HG03442 (cell line): ENCODE data around the gene GPAT2.
"Not testable (repeated sequence)": the region's sequence is repeated elsewhere in the genome, so short reads cannot be mapped to it uniquely, and the experiment has no call there.

ENCODE experiments used
- ATAC-seq: cut with Tn5 transposase; IDR thresholded peaks from one replicate; pipeline ENCODE4 v1.9.1; 2021; ENCODE audit warnings: mild to moderate bottlenecking, moderate library complexity; ENCODE audit not compliant: unreplicated experiment

GPAT2 gene

GRCh38 chr2:96065381-96065930 is 30.7 kb upstream of the GPAT2 start:
- ATAC-seq, result no peak

- not testable (repeated sequence) for ATAC-seq
Measured at GRCh38 chr2:96064760-96065159, 30.0 kb upstream of the GPAT2 start.

- not testable (repeated sequence) for ATAC-seq
Measured at GRCh38 chr2:96064047-96064675, 29.4 kb upstream of the GPAT2 start.

GRCh38 chr2:96063116-96063899 is 28.6 kb upstream of the GPAT2 start:
- ATAC-seq, result not testable (repeated sequence)

- ATAC-seq, result not testable (repeated sequence)
Measured at GRCh38 chr2:96062483-96062882, 27.8 kb upstream of the GPAT2 start.

- not testable (repeated sequence) for ATAC-seq
Measured at GRCh38 chr2:96061901-96062300, 27.2 kb upstream of the GPAT2 start.

- not testable (repeated sequence) for ATAC-seq
Measured at GRCh38 chr2:96061197-96061817, 26.6 kb upstream of the GPAT2 start.

- ATAC-seq, result not testable (repeated sequence)
Measured at GRCh38 chr2:96060325-96060724, 25.6 kb upstream of the GPAT2 start.

GRCh38 chr2:96059443-96059842 is 24.7 kb upstream of the GPAT2 start:
- ATAC-seq, result not testable (repeated sequence)

- not testable (repeated sequence) for ATAC-seq
Measured at GRCh38 chr2:96055830-96056229, 21.1 kb upstream of the GPAT2 start.

GRCh38 chr2:96054537-96054936 is 19.8 kb upstream of the GPAT2 start:
- not testable (repeated sequence) for ATAC-seq

GRCh38 chr2:96053385-96053784 is 18.7 kb upstream of the GPAT2 start:
- not testable (repeated sequence) for ATAC-seq

- not testable (repeated sequence) for ATAC-seq
Measured at GRCh38 chr2:96052632-96053031, 17.9 kb upstream of the GPAT2 start.

GRCh38 chr2:96049917-96050262 is 15.2 kb upstream of the GPAT2 start:
- ATAC-seq, result not testable (repeated sequence)

GRCh38 chr2:96049049-96049916 is 14.6 kb upstream of the GPAT2 start:
- ATAC-seq, result not testable (repeated sequence)

- ATAC-seq, result not testable (repeated sequence)
Measured at GRCh38 chr2:96035554-96035953, 838 bp upstream of the GPAT2 start.

- not testable (repeated sequence) for ATAC-seq
Measured at GRCh38 chr2:96033997-96034396, 719 bp downstream of the GPAT2 start.

- not testable (repeated sequence) for ATAC-seq
Measured at GRCh38 chr2:96027725-96028325, 6.9 kb downstream of the GPAT2 start.

GRCh38 chr2:96025755-96026154 is 9.0 kb downstream of the GPAT2 start:
- not testable (repeated sequence) for ATAC-seq

- ATAC-seq, result no peak
Measured at GRCh38 chr2:96025194-96025492, 9.6 kb downstream of the GPAT2 start.
